ENCODE measurements around the gene RIMOC1.
A peak's percentile ranks its signal among the peaks of the same experiment; 100 is the strongest.
"Not testable (repeated sequence)": the region's sequence is repeated elsewhere in the genome, so short reads cannot be mapped to it uniquely, and the experiment has no call there.

The RIMOC1 gene

GRCh38 chr5:41891066-41891707, 13.0 kb upstream of the RIMOC1 start:
- no peak for DNase-seq

- no peak for DNase-seq
Measured at GRCh38 chr5:41892031-41892430, 12.1 kb upstream of the RIMOC1 start.

GRCh38 chr5:41893074-41893851, 10.9 kb upstream of the RIMOC1 start:
- no peak for DNase-seq

- DNase-seq = no peak
Measured at GRCh38 chr5:41896230-41896629, 7.9 kb upstream of the RIMOC1 start.

- DNase-seq = no peak
Measured at GRCh38 chr5:41903382-41903891, 707 bp upstream of the RIMOC1 start.

GRCh38 chr5:41906151-41906550, 2.0 kb downstream of the RIMOC1 start:
- DNase-seq = no peak

- DNase-seq = no peak
Measured at GRCh38 chr5:41908374-41909079, 4.4 kb downstream of the RIMOC1 start.

GRCh38 chr5:41918105-41918504, 14.0 kb downstream of the RIMOC1 start:
- DNase-seq = no peak

- no peak for DNase-seq
Measured at GRCh38 chr5:41921166-41921565, 17.0 kb downstream of the RIMOC1 start.

GRCh38 chr5:41921874-41922273, 17.7 kb downstream of the RIMOC1 start:
- DNase-seq = no peak

- DNase-seq = no peak
Measured at GRCh38 chr5:41924526-41924871, 20.4 kb downstream of the RIMOC1 start.

- peak; percentile 64 to 81 (median 72) for DNase-seq
Measured at GRCh38 chr5:41924872-41925554, 20.9 kb downstream of the RIMOC1 start, which contains the start of gene FBXO4. Gene FBXO4 (plus strand): TSS chr5:41925281. CDS start chr5:41925310, 29 bp downstream.

GRCh38 chr5:41925555-41925951, 21.4 kb downstream of the RIMOC1 start:
- DNase-seq = peak; percentile 9 to 30 (median 28)

GRCh38 chr5:41927604-41928003, 23.5 kb downstream of the RIMOC1 start:
- no peak for DNase-seq

- no peak for DNase-seq
Measured at GRCh38 chr5:41929035-41929434, 24.9 kb downstream of the RIMOC1 start.

GRCh38 chr5:41932770-41933169, 28.6 kb downstream of the RIMOC1 start:
- no peak for DNase-seq

- DNase-seq = no peak
Measured at GRCh38 chr5:41935544-41935943, 31.4 kb downstream of the RIMOC1 start.

- no peak for DNase-seq
Measured at GRCh38 chr5:41940641-41941040, 36.5 kb downstream of the RIMOC1 start.

GRCh38 chr5:41945332-41945955, 41.3 kb downstream of the RIMOC1 start:
- DNase-seq = not testable (repeated sequence)

GRCh38 chr5:41951224-41951623, 47.1 kb downstream of the RIMOC1 start:
- DNase-seq = no peak
